Gastroesophageal sphincter (tissue), 3 donors: ENCODE data around the gene PSORS1C2.

Experiments used
- EP300 ChIP-seq: sonication (generic); formaldehyde crosslinking; IDR thresholded peaks from one replicate; pipeline ENCODE4 v1.6.1; 2017; ENCODE audit warnings: antibody characterized with exemption, mild to moderate bottlenecking
- POLR2A ChIP-seq, 2 donors: fragments of 450-650 bp; IDR thresholded peaks; one replicate each; pipeline ENCODE4 v1.6.1; 2017; ENCODE audit warnings: antibody characterized with exemption in 2 of 2, mild to moderate bottlenecking in 2 of 2, moderate library complexity in 1 of 2
- POLR2AphosphoS5 ChIP-seq: sonication (generic); formaldehyde crosslinking; IDR thresholded peaks from one replicate; pipeline ENCODE4 v1.6.1; 2017; ENCODE audit warnings: antibody characterized with exemption
- TF ChIP-seq, protein P1 (sequence below), 4 experiments: fragments of 200-600 bp in 2 of 4; fragments of 450-650 bp in 2 of 4; sonication (generic) in 1 of 4; IDR thresholded peaks; one replicate each; pipeline ENCODE4 v1.5.1; 2017 to 2019; ENCODE audit warnings: antibody characterized with exemption in 4 of 4, mild to moderate bottlenecking in 2 of 4, moderate library complexity in 2 of 4

DNA sequence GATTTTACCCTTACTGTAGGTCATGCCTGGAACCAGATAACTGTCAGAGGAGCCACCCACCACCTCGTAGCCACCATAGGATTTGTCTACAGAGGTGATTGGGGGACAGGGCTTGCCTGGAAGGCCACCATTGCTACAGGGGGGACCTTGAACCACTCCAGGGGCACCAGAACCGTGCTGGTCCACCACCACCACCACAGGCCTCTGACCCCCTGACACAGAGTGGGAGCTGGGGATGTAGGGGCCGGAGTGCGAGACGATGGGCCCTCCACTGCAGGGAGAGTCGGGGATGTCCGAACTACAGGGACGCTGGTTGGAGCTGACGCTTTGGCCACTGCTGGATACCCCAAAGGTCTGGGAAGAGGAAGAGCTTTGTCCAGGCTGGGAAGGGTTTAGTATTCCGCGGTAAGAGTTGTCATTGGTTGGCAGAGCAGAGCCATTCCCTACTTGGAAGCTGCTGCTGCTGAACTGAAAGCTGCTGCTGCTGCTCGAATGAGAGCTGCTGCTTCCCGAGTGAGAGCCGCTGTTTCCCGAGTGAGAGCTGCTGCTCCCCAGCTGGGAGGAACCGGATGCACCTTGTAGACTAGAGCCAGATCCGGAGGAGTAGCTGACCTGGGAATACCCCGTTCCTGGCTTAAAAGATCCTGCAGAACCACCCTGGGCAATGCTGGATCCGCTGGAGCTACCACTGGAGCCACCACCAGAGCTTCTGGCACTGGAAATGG lies 22.0 kb downstream of the PSORS1C2 start:
- TF ChIP-seq POLR2AphosphoS5 (no peak), POLR2A (IDR thresholded peaks at IDR 0.05) (no peak), EP300 (no peak)
- TF ChIP-seq, protein P1, sequence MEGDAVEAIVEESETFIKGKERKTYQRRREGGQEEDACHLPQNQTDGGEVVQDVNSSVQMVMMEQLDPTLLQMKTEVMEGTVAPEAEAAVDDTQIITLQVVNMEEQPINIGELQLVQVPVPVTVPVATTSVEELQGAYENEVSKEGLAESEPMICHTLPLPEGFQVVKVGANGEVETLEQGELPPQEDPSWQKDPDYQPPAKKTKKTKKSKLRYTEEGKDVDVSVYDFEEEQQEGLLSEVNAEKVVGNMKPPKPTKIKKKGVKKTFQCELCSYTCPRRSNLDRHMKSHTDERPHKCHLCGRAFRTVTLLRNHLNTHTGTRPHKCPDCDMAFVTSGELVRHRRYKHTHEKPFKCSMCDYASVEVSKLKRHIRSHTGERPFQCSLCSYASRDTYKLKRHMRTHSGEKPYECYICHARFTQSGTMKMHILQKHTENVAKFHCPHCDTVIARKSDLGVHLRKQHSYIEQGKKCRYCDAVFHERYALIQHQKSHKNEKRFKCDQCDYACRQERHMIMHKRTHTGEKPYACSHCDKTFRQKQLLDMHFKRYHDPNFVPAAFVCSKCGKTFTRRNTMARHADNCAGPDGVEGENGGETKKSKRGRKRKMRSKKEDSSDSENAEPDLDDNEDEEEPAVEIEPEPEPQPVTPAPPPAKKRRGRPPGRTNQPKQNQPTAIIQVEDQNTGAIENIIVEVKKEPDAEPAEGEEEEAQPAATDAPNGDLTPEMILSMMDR (IDR thresholded peaks at IDR 0.05): no peak
